ENCODE data around the gene ARID1B. TPM values are rescaled to one million over a fixed set of nuclear protein-coding genes. Genes with fewer than 3 reads are reported as not detected.

Gene ARID1B
- total and polyA plus RNA-seq, 8 donors = 16.2 to 68.0 (median 42.5) TPM

DNA sequence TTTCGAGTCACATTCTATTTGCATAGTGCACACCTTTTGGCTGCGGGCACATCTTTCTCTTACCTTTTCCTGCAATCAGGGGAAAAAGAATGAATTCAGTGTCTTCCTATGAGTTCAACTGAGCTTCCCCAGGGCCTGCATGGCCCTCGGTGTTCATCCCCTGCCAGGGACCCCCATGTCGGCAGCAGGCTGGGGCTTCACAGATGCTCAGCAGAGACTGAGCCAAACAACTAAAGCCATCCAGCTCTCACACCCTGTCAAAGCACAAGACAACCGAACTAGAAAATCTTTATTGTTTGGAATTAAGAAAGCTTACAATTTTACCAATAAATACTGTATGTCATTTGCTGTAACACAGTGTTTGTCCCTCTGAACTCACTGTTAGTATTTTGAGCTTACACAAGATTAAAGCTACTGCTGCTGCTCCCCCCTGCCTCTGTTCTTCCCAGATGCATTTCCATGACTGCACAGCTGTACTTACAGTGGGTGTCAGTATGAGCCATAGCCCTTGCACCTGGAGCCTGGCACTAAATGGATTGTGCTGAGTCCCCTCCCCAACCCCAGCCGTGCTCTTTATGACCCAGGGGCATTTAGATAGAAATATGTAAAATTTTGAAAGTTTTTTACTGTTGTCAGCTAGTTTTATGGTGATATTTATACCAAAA is 340.4 kb downstream of the ARID1B start:
- Histone ChIP-seq H3K4me3 (no peak overlapping the region), H3K27ac (no peak overlapping the region), H3K4me1 (no peaks in the 10 kb centered on the region), H3K9me3 (no peaks in the 10 kb centered on the region), H3K27me3 (no peaks in the 10 kb centered on the region), H3K36me3 (no peaks in the 10 kb centered on the region)
- FAIRE-seq = no peak
- DNase-seq = no peak
- TF ChIP-seq CTCF (IDR thresholded peaks at IDR 0.05) = no peak
- no peak for ATAC-seq
- intact Hi-C loops (cut with DNase I) = no loop called here
- 85 to 88% methylated on average over 6 of the region's 6 CpGs for WGBS, 2 donors

- 76 to 85% methylated on average over 3 of the region's 3 CpGs for WGBS, 2 donors
These were observed 342.4 kb downstream of the ARID1B start for GRCh38 chr6:157119502-157120027.

DNA sequence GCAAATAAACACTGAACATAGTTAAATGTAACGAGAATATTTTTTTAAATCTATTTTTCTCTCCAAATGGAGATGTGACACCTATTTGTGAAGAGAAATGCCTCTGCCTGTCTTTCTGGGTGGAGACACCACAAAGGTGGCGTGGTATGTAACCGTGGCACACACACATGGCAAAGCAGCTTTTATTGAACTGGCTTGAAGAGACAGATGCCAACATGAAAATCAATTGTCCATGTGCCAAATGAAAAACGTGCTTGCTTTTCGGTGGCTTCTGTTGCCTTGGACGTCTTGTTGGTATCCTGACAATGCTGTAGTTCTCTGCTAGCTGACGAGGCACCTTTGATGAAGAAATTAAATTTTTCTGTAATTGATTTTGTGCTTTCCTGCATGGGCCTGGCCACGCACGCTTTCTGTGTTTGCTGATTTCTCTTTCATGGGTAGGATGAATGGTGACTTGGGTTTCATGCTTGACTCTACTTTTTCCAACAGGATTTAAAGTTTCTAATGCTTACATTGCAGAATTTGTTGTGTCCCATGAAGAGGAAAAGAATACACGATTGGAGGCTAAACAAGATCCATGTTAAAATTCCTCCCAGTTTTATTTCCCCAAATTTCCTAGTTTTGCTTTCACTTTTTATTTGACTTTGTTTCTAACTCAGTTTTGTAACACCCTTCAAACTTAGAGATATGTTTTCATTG is 343.5 kb downstream of the ARID1B start:
- Histone ChIP-seq H3K9me3 (no peaks in the 10 kb centered on the region), H3K36me3 (no peaks in the 10 kb centered on the region), H3K4me3 (no peak overlapping the region), H3K27ac (no peak overlapping the region), H3K4me1 (no peaks in the 10 kb centered on the region), H3K27me3 (no peaks in the 10 kb centered on the region)
- WGBS, 2 donors = 58 to 61% methylated on average over 10 of the region's 10 CpGs
- intact Hi-C loops (cut with DNase I) = no loop called here
- FAIRE-seq = no peak
- no peak for DNase-seq
- no peak for TF ChIP-seq CTCF (IDR thresholded peaks at IDR 0.05)
- peak in 1 of 4 donors; percentile 22 for ATAC-seq

More at GRCh38 chr6:157119502-157120027, 342.4 kb downstream of the ARID1B start:
- ATAC-seq (no peak), DNase-seq (no peak), FAIRE-seq (no peak)
- H3K36me3 ChIP-seq = no peaks in the 10 kb centered on the region
- no peak overlapping the region for H3K27ac ChIP-seq
- TF ChIP-seq CTCF (IDR thresholded peaks at IDR 0.05) = no peak
- intact Hi-C loops (cut with DNase I) = no loop called here
- H3K4me3 ChIP-seq = no peak overlapping the region
- no peaks in the 10 kb centered on the region for H3K9me3 ChIP-seq
- H3K27me3 ChIP-seq = no peaks in the 10 kb centered on the region
- no peaks in the 10 kb centered on the region for H3K4me1 ChIP-seq

DNA sequence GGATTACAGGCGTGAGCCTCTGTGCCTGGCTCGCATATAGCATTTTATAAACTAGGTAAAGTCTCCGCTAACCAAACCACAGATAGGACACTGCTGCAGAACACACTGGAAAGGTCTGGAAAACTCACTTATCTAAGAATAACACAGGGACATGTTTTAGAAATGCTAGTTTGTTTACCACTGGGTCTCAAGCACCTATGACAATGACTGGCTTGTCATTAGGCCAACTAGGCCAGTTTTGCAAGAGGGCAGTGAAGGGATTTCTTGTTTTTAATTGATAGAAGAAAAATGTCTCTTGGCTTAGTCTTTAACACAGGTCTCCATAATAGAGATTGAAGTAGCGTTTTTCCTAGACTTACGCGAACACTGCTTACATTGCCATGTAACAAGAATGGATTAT is 344.7 kb downstream of the ARID1B start:
- FAIRE-seq (no peak), ATAC-seq (no peak), DNase-seq (no peak)
- H3K9me3 ChIP-seq = no peaks in the 10 kb centered on the region
- H3K27ac ChIP-seq = no peak overlapping the region
- intact Hi-C loops (cut with DNase I) = no loop called here
- 96 to 98% methylated on average over 6 of the region's 6 CpGs for WGBS, 2 donors
- TF ChIP-seq CTCF (IDR thresholded peaks at IDR 0.05) = no peak
- no peaks in the 10 kb centered on the region for H3K27me3 ChIP-seq
- H3K4me1 ChIP-seq = no peaks in the 10 kb centered on the region
- no peak overlapping the region for H3K4me3 ChIP-seq
- H3K36me3 ChIP-seq = no peaks in the 10 kb centered on the region

GRCh38 chr6:157123234-157123633 is 346.1 kb downstream of the ARID1B start:
- no peak for ATAC-seq
- WGBS, 2 donors = 85 to 89% methylated on average over 6 of the region's 6 CpGs

More at GRCh38 chr6:157123234-157123633, 346.1 kb downstream of the ARID1B start:
- Histone ChIP-seq H3K27ac (no peak overlapping the region), H3K4me1 (no peaks in the 10 kb centered on the region), H3K36me3 (no peaks in the 10 kb centered on the region), H3K9me3 (no peaks in the 10 kb centered on the region), H3K27me3 (no peaks in the 10 kb centered on the region), H3K4me3 (no peak overlapping the region)
- intact Hi-C loops (cut with DNase I) = no loop called here
- FAIRE-seq (no peak), DNase-seq (no peak)
- no peak for TF ChIP-seq CTCF (IDR thresholded peaks at IDR 0.05)

All from pancreas (tissue), 10 donors.